Hepatocyte (in vitro differentiated cells): ENCODE results near the gene MPP3.

ENCODE experiments used
- EZH2 ChIP-seq: fragments of 200-600 bp; sonication (generic); IDR thresholded peaks from 2 replicates; pipeline ENCODE4 v1.6.1; 2016; ENCODE audit warnings: antibody characterized with exemption, mild to moderate bottlenecking, borderline replicate concordance
- TF ChIP-seq, protein P1 (sequence below): fragments of 200-600 bp; sonication (generic); IDR thresholded peaks from 2 replicates; pipeline ENCODE4 v1.5.1; 2016; ENCODE audit warnings: antibody characterized with exemption, mild to moderate bottlenecking; ENCODE audit not compliant: poor library complexity

- TF ChIP-seq, protein P1, sequence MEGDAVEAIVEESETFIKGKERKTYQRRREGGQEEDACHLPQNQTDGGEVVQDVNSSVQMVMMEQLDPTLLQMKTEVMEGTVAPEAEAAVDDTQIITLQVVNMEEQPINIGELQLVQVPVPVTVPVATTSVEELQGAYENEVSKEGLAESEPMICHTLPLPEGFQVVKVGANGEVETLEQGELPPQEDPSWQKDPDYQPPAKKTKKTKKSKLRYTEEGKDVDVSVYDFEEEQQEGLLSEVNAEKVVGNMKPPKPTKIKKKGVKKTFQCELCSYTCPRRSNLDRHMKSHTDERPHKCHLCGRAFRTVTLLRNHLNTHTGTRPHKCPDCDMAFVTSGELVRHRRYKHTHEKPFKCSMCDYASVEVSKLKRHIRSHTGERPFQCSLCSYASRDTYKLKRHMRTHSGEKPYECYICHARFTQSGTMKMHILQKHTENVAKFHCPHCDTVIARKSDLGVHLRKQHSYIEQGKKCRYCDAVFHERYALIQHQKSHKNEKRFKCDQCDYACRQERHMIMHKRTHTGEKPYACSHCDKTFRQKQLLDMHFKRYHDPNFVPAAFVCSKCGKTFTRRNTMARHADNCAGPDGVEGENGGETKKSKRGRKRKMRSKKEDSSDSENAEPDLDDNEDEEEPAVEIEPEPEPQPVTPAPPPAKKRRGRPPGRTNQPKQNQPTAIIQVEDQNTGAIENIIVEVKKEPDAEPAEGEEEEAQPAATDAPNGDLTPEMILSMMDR: peak; percentile 63
- TF ChIP-seq EZH2: no peak
Measured at GRCh38 chr17:43766413-43767052, 66.4 kb downstream of the MPP3 start.
